Stimulated activated CD4-positive, alpha-beta T cell treated with anti-CD3 and anti-CD28 coated beads, Interleukin-4, amount 100 ng/mL, for 48 hours (primary cell): ENCODE data around the gene NHSL1.

ENCODE experiments used
- DNase-seq, 2 donors: peaks; one replicate each; pipeline ENCODE4 v3.0.0-alpha.2; 2020; ENCODE audit warnings: low read depth in 2 of 2

Gene NHSL1

DNA sequence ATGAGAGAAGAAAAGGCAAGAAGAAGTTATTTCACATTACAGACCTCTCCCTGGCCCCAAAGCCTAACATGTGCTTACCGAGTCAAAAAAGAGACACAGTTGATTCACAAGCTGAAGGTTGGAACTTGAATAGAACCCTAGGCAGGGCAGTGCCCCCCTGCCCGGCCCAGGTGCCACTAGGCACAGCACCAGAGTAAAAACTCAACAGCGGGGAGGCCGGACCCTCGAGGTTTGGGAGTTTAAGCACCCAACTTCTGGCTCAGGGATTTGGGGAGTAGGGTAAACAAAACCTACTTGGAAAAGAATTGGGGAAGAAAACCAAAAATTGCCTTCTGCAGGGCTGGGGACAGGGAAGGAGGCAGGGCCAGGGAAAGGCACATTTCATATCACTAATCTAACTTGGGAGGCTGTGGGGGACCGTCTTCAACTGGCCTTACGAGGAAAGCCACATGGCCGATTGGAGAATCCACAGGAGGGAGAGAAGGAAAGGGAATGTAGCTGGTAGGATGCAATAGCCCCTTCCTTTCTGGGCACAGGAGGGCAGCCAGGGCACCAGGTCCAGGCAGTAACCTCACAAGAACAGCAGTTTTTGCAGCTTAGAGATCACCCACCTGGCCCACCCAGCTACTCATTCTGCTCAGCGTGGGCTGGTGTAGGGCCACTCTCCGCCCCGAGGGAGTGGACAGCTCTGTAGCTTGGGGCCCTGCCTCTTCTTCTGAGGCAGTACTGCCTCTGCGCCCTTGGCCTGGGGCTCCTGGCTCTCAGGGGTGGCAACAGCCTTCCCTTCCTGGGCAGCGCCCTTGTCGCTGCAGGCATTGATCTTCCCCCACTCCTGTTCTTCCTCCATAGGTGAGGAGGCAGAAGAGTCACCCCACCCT lies 97.1 kb downstream of the NHSL1 start:
- no peak for DNase-seq

DNA sequence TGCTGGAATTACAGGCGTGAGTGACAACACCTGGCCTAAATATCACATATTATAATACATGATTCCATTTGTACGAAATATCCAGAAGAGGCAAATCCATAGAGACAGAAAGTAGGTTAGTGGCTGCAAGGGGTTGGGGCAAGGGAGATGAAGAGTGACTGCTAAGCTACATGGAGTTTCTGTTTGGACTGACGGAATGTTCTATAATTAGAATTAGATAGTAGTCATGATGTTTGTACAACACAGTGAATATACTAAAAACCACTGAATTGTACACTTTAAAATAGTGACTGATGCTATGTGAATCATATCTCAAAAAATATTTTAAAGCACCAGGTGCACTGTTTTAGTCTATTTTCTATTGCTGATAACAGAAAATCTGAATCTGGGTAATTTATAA lies 99.0 kb downstream of the NHSL1 start:
- no peak for DNase-seq

GRCh38 chr6:138397128-138398122 lies 101.9 kb downstream of the NHSL1 start:
- DNase-seq, result no peak

- no peak for DNase-seq
These were observed 102.6 kb downstream of the NHSL1 start for GRCh38 chr6:138396709-138397108.

GRCh38 chr6:138393871-138394783 lies 105.2 kb downstream of the NHSL1 start:
- no peak for DNase-seq

- no peak for DNase-seq
These were observed 109.7 kb downstream of the NHSL1 start for GRCh38 chr6:138389551-138389950.

- DNase-seq, result no peak
These were observed 111.5 kb downstream of the NHSL1 start for GRCh38 chr6:138387577-138388368.

- no peak for DNase-seq
These were observed 112.4 kb downstream of the NHSL1 start for GRCh38 chr6:138386897-138387296.

- DNase-seq, result no peak
These were observed 115.5 kb downstream of the NHSL1 start for GRCh38 chr6:138383776-138384175.

DNA sequence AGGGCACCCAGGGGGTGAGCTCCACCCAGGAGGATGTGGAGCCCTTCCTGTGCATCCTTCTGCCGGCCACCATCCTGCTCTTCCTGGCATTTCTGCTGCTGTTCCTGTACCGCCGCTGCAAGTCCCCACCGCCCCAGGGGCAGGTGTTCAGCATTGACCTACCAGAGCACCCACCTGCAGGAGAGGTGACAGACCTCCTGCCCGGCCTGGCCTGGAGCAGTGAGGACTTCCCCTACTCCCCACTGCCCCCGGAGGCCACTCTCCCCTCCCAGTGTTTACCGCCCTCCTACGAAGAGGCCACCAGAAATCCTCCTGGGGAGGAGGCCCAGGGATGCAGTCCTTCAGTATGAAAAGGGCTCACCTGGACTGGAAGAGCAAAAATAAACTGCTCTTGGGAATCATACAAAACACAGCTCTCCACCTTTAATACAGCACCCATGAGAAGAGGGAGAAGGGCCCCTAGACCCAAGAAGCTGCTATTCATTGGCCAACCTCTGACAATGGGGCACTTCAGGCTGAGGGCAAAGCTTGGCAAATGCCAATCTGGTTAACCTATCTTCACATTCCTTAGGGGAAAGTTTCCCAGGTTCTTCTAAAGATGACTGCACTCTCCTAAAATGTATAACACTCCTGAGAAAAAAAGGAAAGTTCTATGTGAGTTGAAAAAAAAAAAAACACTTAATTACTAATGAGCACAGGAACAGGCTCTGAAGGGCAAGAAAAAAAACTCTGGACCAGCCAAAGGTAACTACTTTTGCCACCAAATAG lies 116.6 kb downstream of the NHSL1 start:
- no peak for DNase-seq

DNA sequence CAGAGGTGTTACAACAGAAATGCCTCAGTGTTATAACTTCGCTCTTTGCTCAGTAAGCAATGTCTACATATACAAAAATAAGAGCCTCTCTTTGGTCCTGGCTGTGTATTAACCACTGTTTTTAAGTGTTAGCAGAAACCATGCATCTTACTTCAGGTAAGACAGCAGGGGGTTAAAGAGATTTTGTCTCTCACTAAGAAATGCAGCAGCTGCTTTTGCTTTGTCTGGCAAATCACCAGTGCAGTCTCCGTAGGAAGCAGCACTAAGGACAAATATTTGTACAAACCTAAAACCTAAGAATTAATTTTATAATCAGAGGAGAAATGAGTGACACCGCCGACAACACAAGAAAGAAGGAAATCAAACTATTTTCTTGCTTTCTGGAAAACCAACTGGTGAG lies 120.8 kb downstream of the NHSL1 start:
- no peak for DNase-seq

- DNase-seq, result no peak
These were observed 121.5 kb downstream of the NHSL1 start, which contains the start of gene SMIM28 for GRCh38 chr6:138377844-138378243. Gene SMIM28 (plus strand): TSS chr6:138377905. CDS start chr6:138378073, 168 bp downstream.

DNA sequence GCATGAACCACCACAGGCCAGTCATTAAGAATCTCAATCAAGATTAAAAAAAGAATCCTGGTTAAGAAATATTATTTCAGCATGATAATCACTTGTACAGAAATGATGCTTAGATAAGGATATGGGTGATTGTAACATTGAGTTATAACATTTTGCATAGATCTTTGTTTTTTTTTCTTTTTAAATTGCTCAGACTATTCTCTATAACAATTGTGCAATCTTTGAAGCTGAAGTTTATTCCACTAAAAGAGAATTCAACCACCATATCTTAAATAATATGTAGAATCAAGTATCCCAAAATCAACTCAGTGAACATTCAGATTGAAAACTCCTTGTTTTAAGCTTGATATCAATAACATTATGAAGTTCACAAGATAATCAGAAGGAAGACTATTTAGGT lies 122.3 kb downstream of the NHSL1 start:
- no peak for DNase-seq

DNA sequence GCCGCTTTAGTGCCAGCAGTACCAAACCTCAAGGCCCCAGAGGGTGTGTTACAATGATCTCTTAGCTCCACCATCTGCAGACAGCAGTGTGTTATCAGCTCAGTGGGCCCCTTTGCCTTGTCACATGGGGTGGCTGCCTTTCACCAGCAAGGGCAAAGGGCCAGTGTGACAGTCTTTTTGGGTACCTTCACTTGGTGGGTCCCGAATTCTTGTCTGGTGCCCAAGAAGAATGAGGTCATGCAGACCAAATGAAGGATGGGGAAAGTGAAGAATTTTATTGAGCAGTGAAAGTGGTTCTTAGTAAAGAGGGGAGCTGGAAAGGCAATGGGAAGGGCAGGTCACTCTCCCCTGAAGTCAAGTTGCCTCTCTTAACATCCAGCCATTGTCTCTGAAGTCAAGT lies 124.5 kb downstream of the NHSL1 start:
- no peak for DNase-seq

- no peak for DNase-seq
These were observed 125.1 kb downstream of the NHSL1 start for GRCh38 chr6:138374230-138374629.

GRCh38 chr6:138372711-138373463 lies 126.4 kb downstream of the NHSL1 start:
- DNase-seq, result no peak
